GM20000 (cell line): Measurements from ENCODE around the gene SCN1A.

Source experiments
- DNase-seq: peaks from one replicate; pipeline ENCODE4 v3.0.0; 2012; ENCODE audit warnings: low spot score
- TF ChIP-seq, protein P1 (sequence below): IDR thresholded peaks from 2 replicates; pipeline ENCODE4 v1.5.1; 2012; ENCODE audit warnings: mild to moderate bottlenecking, control low read depth; ENCODE audit errors: extremely low read depth, missing control alignments

SCN1A gene

DNA sequence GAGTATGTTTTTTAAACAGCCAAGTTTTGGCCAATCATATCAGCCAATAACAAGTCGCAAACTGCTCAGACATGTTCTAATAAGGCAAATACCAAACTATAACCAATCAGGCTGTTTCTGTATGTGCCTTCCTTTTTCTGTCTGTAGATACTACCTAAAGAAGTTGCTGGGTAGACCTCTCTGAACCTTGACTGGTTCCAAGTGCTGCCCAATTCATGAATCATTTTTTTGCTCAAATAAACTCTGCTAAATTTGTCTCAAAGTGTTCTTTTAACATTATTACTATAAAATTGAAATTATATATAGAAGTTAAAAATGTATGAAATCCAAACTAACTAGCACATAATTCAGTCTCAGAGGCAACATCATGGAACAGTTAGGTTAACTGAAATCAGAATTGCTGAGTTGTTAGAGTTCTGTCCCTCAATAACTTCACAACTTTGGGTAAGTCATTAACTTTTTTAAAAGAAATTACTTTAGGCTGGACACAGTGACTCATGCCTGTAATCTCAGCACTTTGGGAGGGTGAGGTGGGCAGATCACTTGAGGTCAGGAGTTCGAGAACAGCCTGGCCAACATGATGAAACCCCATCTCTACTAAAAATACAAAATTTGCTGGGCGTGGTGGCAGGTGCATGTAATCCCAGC, 169.4 kb downstream of the SCN1A start:
- DNase-seq, result no peak
- TF ChIP-seq, protein P1, sequence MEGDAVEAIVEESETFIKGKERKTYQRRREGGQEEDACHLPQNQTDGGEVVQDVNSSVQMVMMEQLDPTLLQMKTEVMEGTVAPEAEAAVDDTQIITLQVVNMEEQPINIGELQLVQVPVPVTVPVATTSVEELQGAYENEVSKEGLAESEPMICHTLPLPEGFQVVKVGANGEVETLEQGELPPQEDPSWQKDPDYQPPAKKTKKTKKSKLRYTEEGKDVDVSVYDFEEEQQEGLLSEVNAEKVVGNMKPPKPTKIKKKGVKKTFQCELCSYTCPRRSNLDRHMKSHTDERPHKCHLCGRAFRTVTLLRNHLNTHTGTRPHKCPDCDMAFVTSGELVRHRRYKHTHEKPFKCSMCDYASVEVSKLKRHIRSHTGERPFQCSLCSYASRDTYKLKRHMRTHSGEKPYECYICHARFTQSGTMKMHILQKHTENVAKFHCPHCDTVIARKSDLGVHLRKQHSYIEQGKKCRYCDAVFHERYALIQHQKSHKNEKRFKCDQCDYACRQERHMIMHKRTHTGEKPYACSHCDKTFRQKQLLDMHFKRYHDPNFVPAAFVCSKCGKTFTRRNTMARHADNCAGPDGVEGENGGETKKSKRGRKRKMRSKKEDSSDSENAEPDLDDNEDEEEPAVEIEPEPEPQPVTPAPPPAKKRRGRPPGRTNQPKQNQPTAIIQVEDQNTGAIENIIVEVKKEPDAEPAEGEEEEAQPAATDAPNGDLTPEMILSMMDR, result no peak

DNA sequence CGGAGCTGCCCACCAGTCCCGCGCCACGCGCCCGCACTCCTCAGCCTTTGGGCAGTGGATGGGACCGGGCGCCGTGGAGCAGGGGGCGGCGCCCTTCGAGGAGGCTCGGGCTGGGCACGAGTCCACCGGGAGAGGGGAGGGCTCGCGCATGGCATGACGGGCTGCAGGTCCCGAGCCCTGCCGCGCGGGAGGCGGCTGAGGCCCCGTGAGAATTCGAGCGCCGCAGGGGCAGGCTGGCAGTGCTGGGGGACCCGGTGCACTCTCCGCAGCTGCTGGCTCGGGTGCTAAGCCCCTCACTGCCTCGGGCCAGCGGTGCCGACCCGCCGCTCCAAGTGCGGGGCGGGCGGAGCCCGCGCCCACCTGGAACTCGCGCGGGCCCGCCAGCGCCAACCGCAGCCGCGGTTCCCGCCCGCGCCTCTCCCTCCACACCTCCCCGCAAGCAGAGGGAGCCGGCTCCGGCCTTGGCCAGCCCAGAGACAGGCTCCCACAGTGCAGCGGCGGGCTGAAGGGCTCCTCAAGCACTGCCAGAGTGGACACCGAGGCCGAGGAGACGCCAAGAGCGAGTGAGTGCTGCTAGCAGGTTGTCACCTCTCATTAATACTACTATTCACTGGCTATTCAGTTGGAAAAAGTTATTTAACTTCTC, 170.7 kb downstream of the SCN1A start:
- TF ChIP-seq, protein P1, result no peak
- DNase-seq, result no peak

DNA sequence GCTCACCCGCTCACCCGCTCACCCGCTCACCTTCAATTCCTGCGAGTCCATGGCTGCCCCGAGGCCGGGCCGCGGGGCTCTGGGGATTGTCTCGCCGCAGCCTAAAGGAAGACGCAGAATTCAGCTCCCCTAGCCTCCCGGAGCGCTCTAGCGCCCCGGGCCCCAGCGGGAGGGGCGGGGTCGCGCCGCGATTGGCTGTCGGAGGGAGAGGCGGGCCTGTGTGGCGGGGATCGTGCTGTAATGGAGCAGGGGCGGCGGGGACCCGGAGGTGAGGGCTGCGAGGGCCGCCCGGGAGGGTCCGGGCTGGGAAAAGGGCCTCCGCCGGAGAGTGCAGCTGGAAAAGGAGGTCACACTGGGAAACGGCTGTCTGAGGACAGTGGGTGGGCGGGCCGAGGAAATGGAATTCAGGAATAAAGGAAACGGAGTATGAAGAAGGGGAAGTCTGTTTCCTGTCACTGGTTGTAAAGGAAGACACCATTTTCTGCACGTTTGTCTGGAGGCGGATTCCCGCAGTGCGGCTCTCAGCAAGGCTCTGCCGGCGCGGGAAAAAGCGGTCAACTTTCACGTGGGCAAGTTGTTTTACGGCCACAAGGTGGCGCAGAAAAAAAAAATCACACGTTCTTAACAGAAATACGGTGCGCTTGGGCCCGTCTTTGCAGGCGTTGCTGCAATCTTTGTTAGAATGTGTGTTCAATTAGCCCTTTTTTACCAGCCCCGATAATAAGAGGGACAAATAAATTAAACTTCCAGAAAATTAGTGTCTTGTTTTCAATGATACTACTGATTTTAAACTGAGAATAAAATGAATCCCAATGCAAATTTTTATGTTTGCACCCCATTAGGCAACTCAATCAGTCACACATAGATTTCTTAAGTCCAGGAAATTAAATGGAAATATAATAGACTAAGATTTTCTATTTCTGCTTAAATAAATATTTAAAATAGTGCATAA, 173.9 kb downstream of the SCN1A start, which contains the start of gene TTC21B:
Gene TTC21B (minus strand): TSS at position 122 of the 952 bp plus-strand sequence. CDS start 71 bp downstream, at position 51.
- DNase-seq, result peak; percentile 95
- TF ChIP-seq, protein P1, result peak; percentile 62

DNA sequence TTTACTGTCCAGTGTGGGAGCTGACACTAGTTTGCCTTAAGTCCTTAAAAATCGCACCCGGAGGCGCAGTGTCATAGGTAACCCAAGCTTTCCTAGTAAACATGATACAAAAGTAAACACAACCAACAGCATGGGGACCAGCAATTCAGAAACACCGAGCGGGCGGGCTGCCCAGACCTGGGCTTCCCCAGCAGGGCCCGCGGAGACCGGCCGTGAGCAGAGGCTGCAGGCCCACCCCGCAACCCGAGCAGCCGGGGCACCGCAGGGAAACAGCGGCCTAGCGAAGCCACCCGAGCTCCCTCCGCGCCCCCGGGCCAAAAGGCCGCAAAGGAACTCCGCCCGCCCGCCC, 174.5 kb downstream of the SCN1A start:
- no peak for DNase-seq
- TF ChIP-seq, protein P1, result no peak

DNA sequence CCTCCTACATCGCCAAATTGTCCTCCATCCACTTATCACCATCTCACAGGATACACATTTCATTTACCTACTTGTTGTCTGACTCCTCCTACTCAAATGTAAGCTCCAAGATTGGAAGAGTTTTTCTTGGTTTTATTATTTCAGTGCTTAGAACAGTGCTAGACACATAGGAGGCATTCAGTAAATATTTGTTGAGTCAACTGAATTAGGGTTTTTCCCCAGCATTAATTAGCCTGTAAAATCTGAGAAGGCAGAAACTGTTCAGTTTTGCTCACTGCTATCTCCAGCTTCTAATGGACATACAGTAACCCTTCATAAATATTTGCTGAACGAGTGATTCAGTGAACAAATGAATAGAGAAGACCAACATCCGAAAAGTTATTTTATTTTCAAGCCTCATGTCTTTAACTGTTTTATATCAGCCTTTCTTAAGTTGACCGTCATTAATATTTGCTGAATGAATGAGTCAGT, 175.0 kb downstream of the SCN1A start:
- TF ChIP-seq, protein P1, result no peak
- DNase-seq, result no peak

DNA sequence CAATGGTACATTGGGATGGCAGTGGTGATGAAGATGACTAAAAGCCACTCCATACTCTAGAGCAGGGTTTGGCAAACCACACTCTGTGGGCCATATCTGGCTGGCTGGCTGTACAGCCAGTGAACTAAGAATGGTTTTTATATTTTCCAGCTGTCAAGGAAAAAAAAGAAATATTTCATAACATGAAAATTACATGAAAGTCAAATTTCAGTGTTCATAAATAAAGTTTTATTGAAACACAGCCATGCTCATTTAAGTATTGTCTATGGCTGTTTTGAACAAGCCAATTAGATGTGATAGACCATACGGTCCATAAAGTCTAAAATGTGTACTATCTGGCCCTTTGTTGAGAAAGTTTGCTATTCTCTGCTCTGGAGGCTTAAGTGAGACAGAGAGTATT, 175.7 kb downstream of the SCN1A start:
- TF ChIP-seq, protein P1, result no peak
- DNase-seq, result no peak
